HepG2 (cell line): ENCODE data around the gene IPO9. TPM values are rescaled to one million over a fixed set of nuclear protein-coding genes. Genes with fewer than 3 reads are reported as not detected.

ENCODE experiments used
- ATAC-seq: fragments of 200-7000 bp; cut with Tn5 transposase; 3 replicates; pipeline ENCODE4 v1.9.1; 2020; ENCODE audit warnings: mild to moderate bottlenecking, moderate library complexity
- BruUV-seq: library from RNA; stranded (reverse); fragments of 400-500 nt; replicated peaks from 2 replicates; lab custom pipeline; 2021; lab: Mats Ljungman, UMichigan
- CTCF ChIA-PET: fragments of 300-600 bp; formaldehyde crosslinking; extraction: SDS; loops from one replicate; lab custom pipeline; 2021; ENCODE audit warnings: low total read pairs, inconsistent platforms, low intra/inter-chr PET ratio; lab: Yijun Ruan, JAX
- POLR2A ChIA-PET: fragments of 350-600 bp; sonication (Branson Sonifier 250); formaldehyde crosslinking; loops from one replicate; lab custom pipeline; 2020; ENCODE audit warnings: antibody characterized with exemption, inconsistent platforms; lab: Yijun Ruan, JAX
- DNase-seq: peaks from one replicate; pipeline ENCODE4 v3.0.0-alpha.2; 2015; ENCODE audit warnings: low spot score
- FAIRE-seq: peaks from 3 replicates; lab custom pipeline; 2011; peaks lifted over from hg19 to GRCh38; lab: Jason Lieb, UNC
- H2AFZ ChIP-seq: one replicate; pipeline ENCODE4 v1.6.1; 2011; ENCODE audit warnings: low read length, inconsistent platforms
- H3K27ac ChIP-seq: fragments of 300-600 bp; 3 replicates; pipeline ENCODE4 v1.8.0; 2011; ENCODE audit warnings: mixed run types, mild to moderate bottlenecking, mixed read lengths, low read length, inconsistent platforms; ENCODE audit not compliant: insufficient read depth; ENCODE audit errors: extremely low read length
- H3K27me3 ChIP-seq, 2 experiments: fragments of 200-600 bp in 1 of 2; 2 replicates in 1 of 2; 3 replicates in 1 of 2; pipeline versions ENCODE4 v1.6.0 to v1.8.0; 2011; ENCODE audit warnings: low read length in 2 of 2, mild to moderate bottlenecking in 2 of 2, moderate library complexity in 2 of 2, inconsistent platforms in 1 of 2; ENCODE audit not compliant: insufficient read depth in 2 of 2, control insufficient read depth in 1 of 2
- H3K36me3 ChIP-seq, 2 experiments: fragments of 200-600 bp in 1 of 2; replicated peaks in 1 of 2; 2 replicates in 1 of 2; 3 replicates in 1 of 2; pipeline versions ENCODE4 v1.5.1 to v1.8.0; 2011; ENCODE audit warnings: low read length in 2 of 2, inconsistent platforms in 1 of 2; ENCODE audit not compliant: insufficient read depth in 2 of 2, control insufficient read depth in 1 of 2
- H3K4me1 ChIP-seq: 2 replicates; pipeline ENCODE4 v1.5.1; 2012; ENCODE audit warnings: low read length, inconsistent platforms; ENCODE audit not compliant: insufficient read depth
- H3K4me2 ChIP-seq: 2 replicates; pipeline ENCODE4 v1.6.0; 2011; ENCODE audit warnings: low read depth, low read length, inconsistent platforms
- H3K4me3 ChIP-seq, 3 experiments: fragments of 200-600 bp in 1 of 3; sonication (generic), shearing (Covaris generic) in 1 of 3; replicated peaks in 1 of 3; 2 replicates each; pipeline ENCODE4 v1.5.1; 2011 to 2016; ENCODE audit warnings: low read length in 3 of 3, inconsistent platforms in 2 of 3, low read depth in 2 of 3, mild to moderate bottlenecking in 2 of 3, control low read depth in 1 of 3, mixed read lengths in 1 of 3; ENCODE audit not compliant: insufficient read depth in 1 of 3
- H3K79me2 ChIP-seq: one replicate; pipeline ENCODE4 v1.6.1; 2011; ENCODE audit warnings: low read length, inconsistent platforms; ENCODE audit not compliant: insufficient read depth
- H3K9ac ChIP-seq: 2 replicates; pipeline ENCODE4 v1.6.0; 2011; ENCODE audit warnings: mild to moderate bottlenecking, low read depth, low read length, inconsistent platforms; ENCODE audit not compliant: insufficient read depth
- H3K9me3 ChIP-seq: 2 replicates; pipeline ENCODE4 v1.5.1; 2012; ENCODE audit warnings: mild to moderate bottlenecking, low read length
- H4K20me1 ChIP-seq: 2 replicates; pipeline ENCODE4 v1.6.0; 2011; ENCODE audit warnings: inconsistent platforms, mild to moderate bottlenecking, low read length, moderate library complexity; ENCODE audit not compliant: insufficient read depth
- FOXO4 ChIP-seq: sonication (generic); formaldehyde crosslinking; conservative IDR thresholded peaks from 2 replicates; pipeline ENCODE4 v1.8.1; 2023; ENCODE audit warnings: missing genetic modification reagents
- RBM22 ChIP-seq: fragments of 200-400 bp; formaldehyde crosslinking; optimal IDR thresholded peaks from 2 replicates; pipeline ENCODE3; 2017; ENCODE audit warnings: mild to moderate bottlenecking, low read length, moderate library complexity
- TBX2 ChIP-seq: sonication (generic); formaldehyde crosslinking; IDR thresholded peaks from 2 replicates; pipeline ENCODE4 v1.5.0; 2020; ENCODE audit warnings: missing genetic modification reagents, mild to moderate bottlenecking, borderline replicate concordance
- TMF1 ChIP-seq: sonication (generic); formaldehyde crosslinking; IDR thresholded peaks from 2 replicates; pipeline ENCODE4 v1.8.1; 2022; ENCODE audit warnings: low read depth, missing genetic modification reagents
- ZBTB20 ChIP-seq: sonication (generic); formaldehyde crosslinking; IDR thresholded peaks from 2 replicates; pipeline ENCODE4 v1.8.1; 2023; ENCODE audit warnings: missing genetic modification reagents, low read depth, mild to moderate bottlenecking, borderline replicate concordance
- ZBTB7B ChIP-seq: sonication (generic); formaldehyde crosslinking; IDR thresholded peaks from 2 replicates; pipeline ENCODE4 v1.4.0; 2020; ENCODE audit warnings: missing genetic modification reagents
- ZNF441 ChIP-seq: sonication (generic); formaldehyde crosslinking; IDR thresholded peaks from 2 replicates; pipeline ENCODE4 v1.7.0; 2021; ENCODE audit warnings: missing genetic modification reagents, borderline replicate concordance
- WGBS: methylation state at CpG from one replicate; pipeline ENCODE4 v1.1.6; 2017; ENCODE audit warnings: low lambda C conversion rate; 5-methylcytosine and 5-hydroxymethylcytosine counted together
- in situ Hi-C: cut with HindIII; loops from 2 replicates; pipeline ENCODE4 v1.10.0; 2017; ENCODE audit warnings: low pct_unique_long_range_greater_than_20kb; ENCODE audit not compliant: extremely low pct_ligation_motif_present
- intact Hi-C: fragments of 100-400 bp; cut with micrococcal nuclease; formaldehyde crosslinking; loops from one replicate; pipeline ENCODE4 v1.10.0; 2022; ENCODE audit not compliant: unreplicated experiment
- polyA plus RNA-seq, 8 experiments: library from polyadenylated mRNA; depleted of rRNA in 3 of 8; stranded (reverse) in 7 of 8; unstranded in 1 of 8; fragments of >200 nt; fragmentation: Illumina TruSeq in 4 of 8; extraction: Trizol in 4 of 8; gene quantifications; 2 replicates each; pipeline versions ENCODE4 v1.2.1 to v1.2.3, GENCODE V29; 2011 to 2016; ENCODE audit warnings: low read depth in 4 of 8, missing spikeins in 1 of 8, mixed read lengths in 1 of 8; ENCODE audit not compliant: insufficient read depth in 1 of 8
- total RNA-seq, 5 experiments: library from RNA; depleted of rRNA; stranded (reverse); fragments of >200 nt; fragmentation: Illumina TruSeq; extraction: Trizol; gene quantifications; 2 replicates each; pipeline ENCODE4 v1.2.3, GENCODE V29; 2016; ENCODE audit warnings: low read depth in 1 of 5
- TF ChIP-seq, protein P1 (sequence below): sonication (generic); formaldehyde crosslinking; IDR thresholded peaks from 2 replicates; pipeline ENCODE4 v1.8.0; 2022; ENCODE audit warnings: mild to moderate bottlenecking, missing genetic modification reagents, moderate library complexity

The IPO9 gene
- total and polyA plus RNA-seq, 2 of the 13 experiments (the other 11 are each of a cell fraction or from before 2014, with no cell fraction given): 31.0 to 34.8 TPM

GRCh38 chr1:201816309-201816854 is 12.6 kb upstream of the IPO9 start (continued):
- TF ChIP-seq, protein P1, sequence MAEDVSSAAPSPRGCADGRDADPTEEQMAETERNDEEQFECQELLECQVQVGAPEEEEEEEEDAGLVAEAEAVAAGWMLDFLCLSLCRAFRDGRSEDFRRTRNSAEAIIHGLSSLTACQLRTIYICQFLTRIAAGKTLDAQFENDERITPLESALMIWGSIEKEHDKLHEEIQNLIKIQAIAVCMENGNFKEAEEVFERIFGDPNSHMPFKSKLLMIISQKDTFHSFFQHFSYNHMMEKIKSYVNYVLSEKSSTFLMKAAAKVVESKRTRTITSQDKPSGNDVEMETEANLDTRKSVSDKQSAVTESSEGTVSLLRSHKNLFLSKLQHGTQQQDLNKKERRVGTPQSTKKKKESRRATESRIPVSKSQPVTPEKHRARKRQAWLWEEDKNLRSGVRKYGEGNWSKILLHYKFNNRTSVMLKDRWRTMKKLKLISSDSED (CRISPR knock-in tag): no peak
- TF ChIP-seq ZBTB7B (CRISPR knock-in tag): no peak
- no peak for TF ChIP-seq FOXO4
- no peak for TF ChIP-seq TMF1
- TF ChIP-seq ZBTB20 (CRISPR knock-in tag): no peak

DNA sequence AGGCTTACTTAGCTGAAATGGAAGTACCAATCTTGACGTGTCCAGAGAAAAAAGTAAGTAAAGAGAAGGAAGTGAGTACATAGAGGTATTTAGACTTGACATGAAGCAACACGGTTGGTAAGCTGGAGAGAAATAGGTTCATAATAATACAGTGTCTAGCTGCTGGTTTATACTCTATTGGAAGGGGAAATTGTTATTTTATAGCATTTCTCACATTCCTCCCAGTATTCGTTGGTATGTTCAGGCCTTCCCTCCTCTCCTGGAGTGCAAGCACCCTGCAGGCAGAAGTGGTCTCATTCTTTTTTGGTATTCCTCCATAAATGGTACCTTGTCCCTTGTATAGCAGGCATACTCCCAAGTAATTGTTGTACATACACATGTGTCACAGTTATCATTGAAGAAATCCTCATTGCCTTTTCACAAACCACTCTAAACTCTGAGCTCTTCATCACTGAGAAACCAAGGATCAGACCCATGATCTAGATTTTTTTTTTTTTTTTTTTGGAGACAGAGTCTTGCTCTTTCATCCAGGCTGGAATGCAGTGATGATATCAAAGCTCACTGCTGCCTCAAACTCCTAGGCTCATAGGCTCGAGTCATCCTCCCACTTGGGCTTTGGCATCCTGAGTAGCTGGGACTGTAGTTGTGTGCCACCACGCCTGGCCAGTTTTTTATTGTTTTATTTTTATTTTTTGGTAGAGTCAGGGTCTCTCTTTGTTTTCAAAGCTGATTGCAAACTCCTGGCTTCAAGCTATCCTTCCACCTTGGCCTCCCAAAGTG is 9.8 kb upstream of the IPO9 start:
- no peak for FAIRE-seq
- Histone ChIP-seq H3K4me1 (no peaks in the 10 kb centered on the region), H4K20me1 (no peaks in the 10 kb centered on the region), H3K4me2 (no peak overlapping the region), H3K79me2 (no peaks in the 10 kb centered on the region), H3K4me3 (no peak overlapping the region), H3K27ac (no peak overlapping the region), H3K27me3 (no peaks in the 10 kb centered on the region), H3K9me3 (no peaks in the 10 kb centered on the region), H2AFZ (no peak overlapping the region), H3K9ac (no peak overlapping the region), H3K36me3 (no peaks in the 10 kb centered on the region)
- ChIA-PET CTCF (no interaction called here), POLR2A (no interaction called here)
- in situ Hi-C loops: no loop called here
- no peak for ATAC-seq
- WGBS: 5% methylated on average over 5 of the region's 5 CpGs
- intact Hi-C loops: no loop called here
- TF ChIP-seq RBM22 (no peak), ZNF441 (CRISPR knock-in tag) (no peak), TBX2 (no peak)
- BruUV-seq: no TSS peak
- DNase-seq: no peak
